HEK293T (cell line): Measurements from ENCODE around the gene PPIP5K1.
"Not testable (repeated sequence)": the region's sequence is repeated elsewhere in the genome, so short reads cannot be mapped to it uniquely, and the experiment has no call there.

Experiments
- ARNT ChIP-seq: fragments of 450-650 bp; IDR thresholded peaks from 2 replicates; pipeline ENCODE4 v1.6.1; 2017; ENCODE audit warnings: mild to moderate bottlenecking
- FOXA1 ChIP-seq: fragments of 450-650 bp; IDR thresholded peaks from 2 replicates; pipeline ENCODE4 v1.6.1; 2016; ENCODE audit warnings: mild to moderate bottlenecking
- HDGF ChIP-seq: fragments of 450-650 bp; IDR thresholded peaks from 2 replicates; pipeline ENCODE4 v1.6.1; 2017; ENCODE audit warnings: antibody characterized with exemption, borderline replicate concordance
- PKNOX1 ChIP-seq: fragments of 450-650 bp; IDR thresholded peaks from 2 replicates; pipeline ENCODE4 v1.6.1; 2016
- SP1 ChIP-seq: fragments of 450-650 bp; IDR thresholded peaks from 2 replicates; pipeline ENCODE4 v1.6.1; 2017
- ZNF384 ChIP-seq: fragments of 450-650 bp; IDR thresholded peaks from 2 replicates; pipeline ENCODE4 v1.6.1; 2016

GRCh38 chr15:43592841-43593240 is 2.8 kb upstream of the PPIP5K1 start:
- not testable (repeated sequence) for TF ChIP-seq HDGF, SP1, PKNOX1, FOXA1, ZNF384, ARNT
